Hippocampal formation (tissue), 2 donors: ENCODE data around the gene C20orf173.

Experiments
- DNase-seq, 2 donors: peaks; one replicate each; lab custom pipeline; 2025; lab: John Stamatoyannopoulos, UW

The C20orf173 gene

DNA sequence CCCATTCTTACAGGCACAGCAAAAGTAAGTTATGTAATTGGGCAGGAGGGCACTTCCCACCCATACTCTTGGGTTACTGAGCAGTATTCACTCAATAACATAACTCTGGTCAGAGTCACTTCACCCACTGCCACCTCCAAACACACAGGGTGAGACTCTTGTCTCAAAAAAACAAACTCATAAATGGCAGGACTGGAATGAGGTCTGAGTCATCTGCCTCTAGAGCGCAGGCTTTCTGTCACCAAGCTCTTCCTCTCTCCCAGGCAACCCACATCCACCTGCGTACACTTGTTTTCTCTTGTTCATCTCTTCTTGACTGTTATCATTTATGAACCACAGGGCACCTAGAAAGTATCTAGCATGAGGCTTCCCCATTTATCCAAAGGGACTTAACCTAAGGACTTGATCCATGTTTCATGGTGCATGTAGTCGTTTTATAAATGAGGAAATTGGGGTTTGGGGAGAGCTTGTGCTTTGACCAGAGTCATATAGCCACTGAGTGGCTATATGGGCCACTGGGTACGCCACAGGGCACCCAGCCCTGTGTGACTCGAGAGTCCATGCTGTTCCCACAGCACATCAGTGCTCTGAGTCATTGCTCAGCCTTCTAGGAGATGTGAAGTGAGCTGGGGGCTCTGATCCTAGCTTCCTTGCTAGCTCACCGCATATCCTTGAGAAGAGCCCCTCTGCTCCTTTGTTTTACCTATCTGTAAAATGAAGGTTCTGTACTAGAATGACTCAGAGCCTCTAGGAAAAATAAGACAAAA, 22.4 kb downstream of the C20orf173 start:
- no peak for DNase-seq

DNA sequence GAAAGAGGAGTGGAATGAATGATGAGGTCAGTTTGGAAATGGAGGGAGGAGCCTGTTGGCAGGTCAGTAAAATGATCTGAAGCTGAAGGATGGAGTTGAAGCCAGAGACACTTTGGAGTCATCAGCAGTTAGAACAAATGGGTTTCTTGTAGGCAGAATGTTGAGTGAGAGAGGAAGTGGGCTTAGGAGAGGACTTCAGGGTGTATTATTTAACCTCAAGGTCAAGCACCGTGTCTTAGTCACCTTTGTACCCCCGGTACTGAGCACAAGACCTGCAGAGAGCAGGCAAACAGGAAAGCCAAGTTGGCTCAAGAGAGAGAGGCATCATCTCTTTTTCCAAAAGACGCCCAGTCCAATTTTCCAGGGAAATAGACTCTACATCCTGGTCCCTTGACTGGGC, 23.3 kb downstream of the C20orf173 start:
- DNase-seq, result no peak

DNA sequence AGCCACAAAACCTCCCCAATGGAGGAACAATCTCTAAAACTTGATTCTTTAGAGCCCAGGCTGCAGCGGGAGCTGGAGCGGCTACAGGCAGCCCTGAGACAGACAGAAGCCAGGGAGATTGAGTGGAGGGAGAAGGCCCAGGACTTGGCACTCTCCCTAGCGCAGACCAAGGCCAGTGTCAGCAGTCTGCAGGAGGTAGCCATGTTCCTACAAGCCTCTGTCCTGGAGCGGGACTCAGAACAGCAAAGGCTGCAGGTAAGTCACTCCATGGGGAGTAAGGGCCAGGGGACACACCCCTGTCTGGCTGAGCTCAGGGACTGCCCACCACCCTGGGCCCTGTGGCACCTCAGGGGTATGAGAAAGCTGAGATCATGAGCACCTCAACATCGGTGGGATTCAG, 24.7 kb downstream of the C20orf173 start:
- no peak for DNase-seq

DNA sequence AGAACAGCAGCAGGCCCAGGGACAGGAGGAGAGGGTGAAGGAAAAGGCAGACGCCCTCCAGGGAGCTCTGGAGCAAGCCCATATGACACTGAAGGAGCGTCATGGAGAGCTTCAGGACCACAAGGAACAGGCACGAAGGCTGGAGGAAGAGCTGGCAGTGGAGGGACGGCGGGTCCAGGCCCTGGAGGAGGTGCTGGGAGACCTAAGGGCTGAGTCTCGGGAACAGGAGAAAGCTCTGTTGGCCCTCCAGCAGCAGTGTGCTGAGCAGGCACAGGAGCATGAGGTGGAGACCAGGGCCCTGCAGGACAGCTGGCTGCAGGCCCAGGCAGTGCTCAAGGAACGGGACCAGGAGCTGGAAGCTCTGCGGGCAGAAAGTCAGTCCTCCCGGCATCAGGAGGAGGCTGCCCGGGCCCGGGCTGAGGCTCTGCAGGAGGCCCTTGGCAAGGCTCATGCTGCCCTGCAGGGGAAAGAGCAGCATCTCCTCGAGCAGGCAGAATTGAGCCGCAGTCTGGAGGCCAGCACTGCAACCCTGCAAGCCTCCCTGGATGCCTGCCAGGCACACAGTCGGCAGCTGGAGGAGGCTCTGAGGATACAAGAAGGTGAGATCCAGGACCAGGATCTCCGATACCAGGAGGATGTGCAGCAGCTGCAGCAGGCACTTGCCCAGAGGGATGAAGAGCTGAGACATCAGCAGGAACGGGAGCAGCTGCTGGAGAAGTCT, 25.5 kb downstream of the C20orf173 start:
- peak; percentile 7 to 12 for DNase-seq

DNA sequence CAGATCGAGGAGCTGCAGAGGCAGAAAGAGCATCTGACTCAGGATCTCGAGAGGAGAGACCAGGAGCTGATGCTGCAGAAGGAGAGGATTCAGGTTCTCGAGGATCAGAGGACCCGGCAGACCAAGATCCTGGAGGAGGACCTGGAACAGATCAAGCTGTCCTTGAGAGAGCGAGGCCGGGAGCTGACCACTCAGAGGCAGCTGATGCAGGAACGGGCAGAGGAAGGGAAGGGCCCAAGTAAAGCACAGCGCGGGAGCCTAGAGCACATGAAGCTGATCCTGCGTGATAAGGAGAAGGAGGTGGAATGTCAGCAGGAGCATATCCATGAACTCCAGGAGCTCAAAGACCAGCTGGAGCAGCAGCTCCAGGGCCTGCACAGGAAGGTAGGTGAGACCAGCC, 26.2 kb downstream of the C20orf173 start:
- no peak for DNase-seq

GRCh38 chr20:35502352-35502751, 27.1 kb downstream of the C20orf173 start:
- DNase-seq, result no peak

- DNase-seq, result no peak
Measured at GRCh38 chr20:35499271-35499670, 30.2 kb downstream of the C20orf173 start.

DNA sequence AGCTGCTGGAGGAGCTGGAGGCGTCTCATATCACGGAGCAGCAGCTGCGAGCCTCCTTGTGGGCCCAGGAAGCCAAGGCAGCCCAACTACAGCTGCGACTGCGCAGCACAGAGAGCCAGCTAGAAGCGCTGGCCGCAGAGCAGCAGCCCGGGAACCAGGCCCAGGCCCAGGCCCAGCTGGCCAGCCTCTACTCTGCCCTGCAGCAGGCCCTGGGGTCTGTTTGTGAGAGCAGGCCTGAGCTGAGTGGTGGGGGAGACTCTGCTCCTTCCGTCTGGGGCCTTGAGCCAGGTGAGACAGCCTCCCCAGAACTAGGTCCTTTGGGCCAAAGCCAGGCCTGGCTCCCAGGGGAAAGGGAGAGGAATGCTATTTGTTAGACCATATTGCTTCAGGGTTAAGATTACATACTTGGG, 31.7 kb downstream of the C20orf173 start:
- peak; percentile 38 to 58 for DNase-seq

DNA sequence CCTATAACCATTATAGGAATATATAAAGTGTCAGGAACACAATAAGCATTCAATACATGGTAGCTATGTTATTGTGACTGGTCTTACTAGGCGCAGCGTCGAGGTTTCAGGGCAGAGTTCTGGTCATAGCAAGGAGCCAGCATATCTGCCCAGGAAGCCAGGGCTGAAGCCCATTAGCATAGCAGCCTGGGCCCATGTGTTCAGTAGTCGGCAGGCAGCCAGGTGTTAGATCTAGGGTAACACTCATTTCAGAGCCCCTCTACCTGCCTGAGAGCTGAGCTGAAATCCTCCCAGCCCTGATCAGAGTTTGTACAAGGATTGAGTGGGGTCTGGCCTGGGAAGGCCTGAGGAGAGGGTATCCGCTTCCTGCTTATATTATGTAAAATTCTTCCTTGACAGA, 32.1 kb downstream of the C20orf173 start:
- no peak for DNase-seq

GRCh38 chr20:35496481-35496880, 33.0 kb downstream of the C20orf173 start:
- no peak for DNase-seq

DNA sequence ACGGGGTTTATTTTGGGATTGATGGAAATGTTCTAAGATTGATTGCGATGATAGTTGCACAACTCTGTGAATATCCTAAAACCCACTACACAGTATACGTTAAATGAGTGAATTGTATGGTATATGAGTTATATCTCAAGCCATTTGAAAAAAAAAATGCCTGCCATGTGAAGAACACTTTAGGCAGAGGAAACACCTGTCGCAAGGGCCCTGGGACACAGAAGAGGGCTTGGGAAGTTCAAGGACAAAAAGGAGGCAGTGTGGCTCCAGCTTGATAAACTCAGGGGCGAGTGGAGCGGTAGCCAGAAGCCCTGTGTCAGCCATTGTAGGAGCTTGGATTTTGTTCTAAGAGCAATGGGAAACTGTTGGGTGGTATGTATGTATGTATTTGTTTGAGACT, 37.1 kb downstream of the C20orf173 start:
- no peak for DNase-seq

DNA sequence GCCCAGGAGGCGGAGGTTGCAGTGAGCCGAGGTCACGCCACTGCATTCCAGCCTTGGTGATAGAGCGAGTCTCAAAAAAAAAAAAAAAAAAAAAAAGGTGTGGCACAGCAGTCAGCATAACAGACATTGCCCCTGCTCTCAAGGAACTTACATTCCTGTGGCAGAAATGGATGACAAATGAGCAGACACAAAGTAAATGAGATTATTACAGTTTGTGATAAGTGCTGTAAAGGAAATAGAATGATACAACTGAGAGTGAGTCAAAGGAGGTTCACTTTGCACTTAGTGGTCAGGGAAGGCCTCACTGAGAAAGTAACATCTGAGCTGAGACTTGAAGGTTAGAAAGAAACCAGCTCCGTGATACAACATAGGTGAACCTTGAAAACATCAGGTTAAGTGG, 37.6 kb downstream of the C20orf173 start:
- no peak for DNase-seq

DNA sequence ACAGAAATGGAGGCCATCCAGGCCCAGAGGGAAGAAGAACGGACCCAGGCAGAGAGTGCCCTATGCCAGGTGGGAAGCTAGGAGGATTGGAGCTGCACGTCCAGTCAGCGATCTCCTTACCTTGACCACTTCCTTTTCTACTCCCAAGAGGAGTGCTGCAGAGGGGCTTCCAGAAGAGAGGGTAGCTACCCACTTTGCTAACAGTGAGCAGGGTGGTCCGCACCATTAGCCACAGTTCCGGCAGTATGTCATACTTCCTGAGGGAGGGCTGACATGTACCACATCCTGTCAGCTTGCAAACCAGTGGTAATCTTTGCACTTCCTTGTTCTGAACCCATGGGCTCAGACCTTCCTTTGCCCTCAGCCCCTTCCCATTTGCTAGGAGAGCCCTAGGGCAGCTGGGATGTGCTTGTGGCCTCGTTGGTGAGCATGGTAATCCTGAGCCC, 38.7 kb downstream of the C20orf173 start:
- DNase-seq, result peak in 1 of 2 donors; percentile 1

- no peak for DNase-seq
Measured at GRCh38 chr20:35489717-35490116, 39.7 kb downstream of the C20orf173 start.

- no peak for DNase-seq
Measured at GRCh38 chr20:35487479-35487878, 42.0 kb downstream of the C20orf173 start.

DNA sequence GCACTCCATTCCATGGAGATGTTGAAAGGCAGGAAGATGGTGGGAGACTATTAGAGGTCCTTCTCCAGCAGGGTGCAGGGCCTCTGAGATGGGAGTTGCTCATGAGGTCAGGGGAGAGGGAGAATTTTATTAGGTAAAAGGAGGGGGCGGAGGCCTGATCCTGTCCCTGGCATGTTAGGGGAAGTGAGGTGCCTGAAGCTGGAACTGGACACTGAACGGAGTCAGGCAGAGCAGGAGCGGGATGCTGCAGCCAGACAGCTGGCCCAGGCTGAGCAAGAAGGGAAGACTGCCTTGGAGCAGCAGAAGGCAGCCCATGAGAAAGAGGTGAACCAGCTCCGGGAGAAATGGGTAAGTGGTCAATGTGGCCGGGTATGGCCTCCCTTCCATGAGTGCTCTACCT, 49.7 kb downstream of the C20orf173 start:
- no peak for DNase-seq

DNA sequence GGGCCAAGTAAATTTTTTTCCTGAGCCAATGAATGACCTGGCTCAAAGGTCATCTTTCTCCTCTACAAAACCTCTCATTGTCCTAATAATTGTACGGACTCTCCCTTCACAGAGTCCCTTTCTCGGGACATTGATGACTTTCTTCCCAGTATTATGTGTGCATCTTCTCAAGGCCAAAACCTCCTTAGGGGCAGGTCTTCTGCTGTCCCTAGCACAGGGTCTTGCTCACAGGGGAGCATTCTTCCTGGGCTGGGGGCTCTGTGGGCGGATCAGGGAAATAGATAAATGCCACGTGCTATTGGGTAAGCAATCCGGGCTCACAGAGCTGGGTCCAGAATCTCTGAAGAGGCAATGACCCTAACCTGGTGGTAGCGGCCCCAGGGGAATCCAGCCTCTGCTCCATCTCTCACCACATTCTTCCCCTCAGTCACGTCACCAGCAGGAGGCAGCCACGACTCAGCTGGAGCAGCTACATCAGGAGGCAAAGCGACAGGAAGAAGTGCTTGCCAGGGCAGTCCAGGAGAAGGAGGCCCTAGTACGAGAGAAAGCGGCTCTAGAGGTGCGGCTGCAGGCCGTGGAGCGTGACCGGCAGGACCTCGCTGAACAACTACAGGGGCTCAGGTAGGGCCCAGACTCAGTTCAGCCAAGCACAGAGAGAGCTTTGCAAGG, 50.5 kb downstream of the C20orf173 start:
- no peak for DNase-seq
